Activated CD8-positive, alpha-beta memory T cell treated with anti-CD3 and anti-CD28 coated beads for 4 hours (primary cell): Measurements from ENCODE around the gene KCNK1.
"Not testable (repeated sequence)": the region's sequence is repeated elsewhere in the genome, so short reads cannot be mapped to it uniquely, and the experiment has no call there.

Source experiments
- DNase-seq, 2 donors: peaks; one replicate each; pipeline ENCODE4 v3.0.0-alpha.2; 2020; ENCODE audit warnings: low read depth in 2 of 2

The KCNK1 gene

GRCh38 chr1:233667741-233668140, 53.8 kb downstream of the KCNK1 start:
- DNase-seq = no peak

- no peak for DNase-seq
These were observed 54.3 kb downstream of the KCNK1 start for GRCh38 chr1:233668146-233668724.

GRCh38 chr1:233668725-233669294, 54.9 kb downstream of the KCNK1 start:
- no peak for DNase-seq

GRCh38 chr1:233670363-233670762, 56.5 kb downstream of the KCNK1 start:
- DNase-seq = not testable (repeated sequence)

GRCh38 chr1:233671286-233671685, 57.4 kb downstream of the KCNK1 start:
- DNase-seq = no peak

- no peak for DNase-seq
These were observed 58.8 kb downstream of the KCNK1 start for GRCh38 chr1:233672732-233673131.

GRCh38 chr1:233673261-233673946, 59.5 kb downstream of the KCNK1 start:
- DNase-seq = no peak

- no peak for DNase-seq
These were observed 60.1 kb downstream of the KCNK1 start for GRCh38 chr1:233673947-233674431.

- DNase-seq = no peak
These were observed 61.5 kb downstream of the KCNK1 start for GRCh38 chr1:233675446-233675845.

- no peak for DNase-seq
These were observed 62.0 kb downstream of the KCNK1 start for GRCh38 chr1:233675893-233676292.

- DNase-seq = no peak
These were observed 63.9 kb downstream of the KCNK1 start for GRCh38 chr1:233677690-233678354.

- DNase-seq = no peak
These were observed 65.1 kb downstream of the KCNK1 start for GRCh38 chr1:233679030-233679429.

- no peak for DNase-seq
These were observed 65.9 kb downstream of the KCNK1 start for GRCh38 chr1:233679591-233680373.

GRCh38 chr1:233681285-233681684, 67.4 kb downstream of the KCNK1 start:
- DNase-seq = no peak

GRCh38 chr1:233686653-233687052, 72.7 kb downstream of the KCNK1 start:
- not testable (repeated sequence) for DNase-seq

- no peak for DNase-seq
These were observed 75.3 kb downstream of the KCNK1 start for GRCh38 chr1:233689017-233689747.

GRCh38 chr1:233689748-233690254, 75.9 kb downstream of the KCNK1 start:
- DNase-seq = no peak

GRCh38 chr1:233695901-233696300, 82.0 kb downstream of the KCNK1 start:
- no peak for DNase-seq

GRCh38 chr1:233700338-233700737, 86.4 kb downstream of the KCNK1 start:
- DNase-seq = no peak

- DNase-seq = no peak
These were observed 90.4 kb downstream of the KCNK1 start for GRCh38 chr1:233704170-233704897.
